Stimulated activated CD4-positive, alpha-beta T cell treated with anti-CD3 and anti-CD28 coated beads, Interleukin-4, amount 100 ng/mL, for 24 hours (primary cell): ENCODE data around the gene TNIP1.

Source experiments
- DNase-seq: peaks from one replicate; pipeline ENCODE4 v3.0.0-alpha.2; 2020

Gene TNIP1

DNA sequence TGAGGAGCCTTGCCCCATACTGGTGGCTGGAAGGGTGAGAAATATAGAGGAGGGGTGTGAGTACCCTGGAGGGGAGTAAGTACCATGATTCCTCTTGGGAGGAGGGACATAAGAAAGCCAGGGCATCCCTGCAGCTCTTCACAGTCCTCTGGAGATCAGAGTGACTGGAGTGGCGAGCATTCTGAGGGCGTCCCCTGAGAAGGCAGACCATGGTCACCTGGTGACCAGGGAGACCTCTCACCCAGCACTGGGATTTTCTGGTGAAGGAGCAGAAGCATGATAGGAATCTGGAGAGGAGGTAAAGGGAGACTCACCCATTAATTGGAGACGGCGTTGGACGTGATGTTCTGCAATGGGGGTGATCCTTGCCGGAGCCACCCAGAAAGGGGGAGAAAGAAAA is 88.1 kb downstream of the TNIP1 start:
- no peak for DNase-seq

DNA sequence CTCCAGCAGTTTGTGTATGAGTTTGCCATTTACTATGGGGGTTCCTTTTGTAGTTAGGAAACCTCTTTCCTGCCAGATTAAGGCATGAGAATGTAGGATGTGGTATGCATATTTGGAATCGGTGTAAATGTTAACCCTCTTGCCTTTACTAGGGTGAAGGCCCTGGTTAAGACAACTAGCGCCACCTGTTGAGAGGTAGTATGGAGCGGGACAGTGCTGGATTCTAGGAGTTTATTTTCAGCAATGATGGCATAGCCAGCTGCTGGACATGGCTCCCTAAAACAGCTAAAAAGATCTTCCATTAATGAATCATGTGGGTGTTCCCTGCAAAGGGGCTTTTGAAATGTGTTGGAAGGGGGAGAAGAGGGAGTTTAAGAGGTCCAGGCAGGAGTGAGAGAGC is 91.1 kb downstream of the TNIP1 start:
- DNase-seq = no peak

DNA sequence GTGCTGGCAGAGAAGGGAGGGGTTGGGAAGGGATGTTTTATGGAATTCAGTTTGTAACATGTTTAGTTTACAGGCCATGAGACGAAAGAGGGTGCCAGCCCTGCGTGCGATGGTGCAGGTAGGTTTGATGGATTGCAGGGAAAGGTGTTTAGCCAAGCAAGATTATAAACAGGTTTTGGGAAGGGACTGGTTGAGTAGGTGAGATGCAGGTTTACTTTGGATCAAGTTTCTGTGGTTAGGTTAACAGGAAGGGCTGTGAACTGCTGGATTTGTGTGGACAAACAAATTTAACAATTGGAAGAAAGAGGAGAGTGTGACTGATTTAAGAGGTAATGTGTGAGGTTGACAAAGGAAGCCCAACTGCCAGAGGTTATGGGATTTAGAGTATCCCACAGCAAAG is 93.1 kb downstream of the TNIP1 start:
- no peak for DNase-seq
